GM21381 (cell line): ENCODE data around the gene GLIS2.

Experiments used
- ATAC-seq: cut with Tn5 transposase; IDR thresholded peaks from one replicate; pipeline ENCODE4 v1.9.1; 2021; ENCODE audit warnings: mild to moderate bottlenecking, moderate library complexity; ENCODE audit not compliant: unreplicated experiment

GLIS2 gene

DNA sequence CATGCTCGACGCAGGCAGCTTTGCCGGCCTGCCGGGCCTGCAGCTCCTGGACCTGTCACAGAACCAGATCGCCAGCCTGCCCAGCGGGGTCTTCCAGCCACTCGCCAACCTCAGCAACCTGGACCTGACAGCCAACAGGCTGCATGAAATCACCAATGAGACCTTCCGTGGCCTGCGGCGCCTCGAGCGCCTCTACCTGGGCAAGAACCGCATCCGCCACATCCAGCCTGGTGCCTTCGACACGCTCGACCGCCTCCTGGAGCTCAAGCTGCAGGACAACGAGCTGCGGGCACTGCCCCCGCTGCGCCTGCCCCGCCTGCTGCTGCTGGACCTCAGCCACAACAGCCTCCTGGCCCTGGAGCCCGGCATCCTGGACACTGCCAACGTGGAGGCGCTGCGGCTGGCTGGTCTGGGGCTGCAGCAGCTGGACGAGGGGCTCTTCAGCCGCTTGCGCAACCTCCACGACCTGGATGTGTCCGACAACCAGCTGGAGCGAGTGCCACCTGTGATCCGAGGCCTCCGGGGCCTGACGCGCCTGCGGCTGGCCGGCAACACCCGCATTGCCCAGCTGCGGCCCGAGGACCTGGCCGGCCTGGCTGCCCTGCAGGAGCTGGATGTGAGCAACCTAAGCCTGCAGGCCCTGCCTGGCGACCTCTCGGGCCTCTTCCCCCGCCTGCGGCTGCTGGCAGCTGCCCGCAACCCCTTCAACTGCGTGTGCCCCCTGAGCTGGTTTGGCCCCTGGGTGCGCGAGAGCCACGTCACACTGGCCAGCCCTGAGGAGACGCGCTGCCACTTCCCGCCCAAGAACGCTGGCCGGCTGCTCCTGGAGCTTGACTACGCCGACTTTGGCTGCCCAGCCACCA is 65.4 kb downstream of the GLIS2 start:
- ATAC-seq: no peak

- no peak for ATAC-seq
Measured at GRCh38 chr16:4381935-4382794, 66.3 kb downstream of the GLIS2 start.

DNA sequence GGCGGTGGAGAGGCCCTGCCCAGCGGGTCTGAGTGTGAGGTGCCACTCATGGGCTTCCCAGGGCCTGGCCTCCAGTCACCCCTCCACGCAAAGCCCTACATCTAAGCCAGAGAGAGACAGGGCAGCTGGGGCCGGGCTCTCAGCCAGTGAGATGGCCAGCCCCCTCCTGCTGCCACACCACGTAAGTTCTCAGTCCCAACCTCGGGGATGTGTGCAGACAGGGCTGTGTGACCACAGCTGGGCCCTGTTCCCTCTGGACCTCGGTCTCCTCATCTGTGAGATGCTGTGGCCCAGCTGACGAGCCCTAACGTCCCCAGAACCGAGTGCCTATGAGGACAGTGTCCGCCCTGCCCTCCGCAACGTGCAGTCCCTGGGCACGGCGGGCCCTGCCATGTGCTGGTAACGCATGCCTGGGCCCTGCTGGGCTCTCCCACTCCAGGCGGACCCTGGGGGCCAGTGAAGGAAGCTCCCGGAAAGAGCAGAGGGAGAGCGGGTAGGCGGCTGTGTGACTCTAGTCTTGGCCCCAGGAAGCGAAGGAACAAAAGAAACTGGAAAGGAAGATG is 67.0 kb downstream of the GLIS2 start:
- ATAC-seq: no peak

GRCh38 chr16:4383591-4384444 is 68.0 kb downstream of the GLIS2 start:
- no peak for ATAC-seq

DNA sequence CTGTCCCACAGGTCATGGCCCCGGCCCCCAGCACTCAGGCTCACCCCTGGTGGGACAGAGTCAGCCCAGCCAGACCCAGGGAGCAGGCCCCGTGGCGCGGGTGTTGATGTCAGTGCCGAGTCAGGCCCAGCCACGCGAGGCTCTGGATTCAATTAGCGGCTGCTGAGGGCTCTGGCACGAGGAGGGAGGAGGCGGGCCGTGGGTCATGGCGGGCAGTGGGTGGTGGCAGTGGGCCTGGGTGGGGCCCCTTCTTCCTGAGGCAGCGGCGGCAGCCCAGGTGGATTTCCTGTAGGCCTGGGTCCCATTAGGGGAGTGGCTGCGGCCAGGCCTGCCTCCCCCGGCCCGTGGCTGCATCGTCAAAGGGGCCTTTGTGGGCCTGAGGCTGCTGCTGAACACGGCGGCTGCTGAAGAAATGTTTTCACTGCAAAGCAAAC is 68.7 kb downstream of the GLIS2 start:
- no peak for ATAC-seq

DNA sequence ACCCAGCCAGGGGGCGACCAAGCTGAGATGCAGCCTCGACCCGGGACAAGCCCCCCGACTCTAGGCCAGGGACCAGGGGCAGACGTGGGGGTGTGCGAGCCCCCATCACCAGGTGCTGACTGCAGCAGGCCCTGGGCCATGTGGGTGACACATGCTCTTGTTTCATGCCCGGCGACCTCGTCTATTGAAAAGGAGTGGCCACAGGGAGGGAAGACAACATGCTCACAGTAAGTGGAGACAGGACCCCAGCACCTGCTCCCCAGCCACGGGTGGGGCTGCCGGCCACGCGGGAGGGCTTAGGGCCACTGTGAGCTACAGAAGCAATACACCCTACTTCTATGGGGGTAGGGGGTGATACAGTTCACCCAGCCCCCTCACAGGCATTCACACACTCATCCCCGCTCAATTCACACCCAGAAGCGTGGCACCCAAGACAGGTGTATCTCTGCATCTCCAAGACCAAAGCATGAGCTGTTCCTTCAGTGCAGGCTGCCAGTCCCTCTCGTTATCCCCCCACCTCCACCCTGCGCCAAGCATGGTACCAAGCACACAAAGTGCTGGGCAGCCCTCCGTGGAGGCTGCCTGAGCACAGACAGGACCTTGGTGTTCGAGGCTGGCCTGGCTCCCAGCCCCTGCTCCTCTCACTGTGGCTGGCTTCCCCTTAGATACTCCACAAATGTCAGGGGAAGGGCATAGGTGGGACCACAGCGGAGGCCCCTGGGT is 69.4 kb downstream of the GLIS2 start:
- ATAC-seq: no peak

DNA sequence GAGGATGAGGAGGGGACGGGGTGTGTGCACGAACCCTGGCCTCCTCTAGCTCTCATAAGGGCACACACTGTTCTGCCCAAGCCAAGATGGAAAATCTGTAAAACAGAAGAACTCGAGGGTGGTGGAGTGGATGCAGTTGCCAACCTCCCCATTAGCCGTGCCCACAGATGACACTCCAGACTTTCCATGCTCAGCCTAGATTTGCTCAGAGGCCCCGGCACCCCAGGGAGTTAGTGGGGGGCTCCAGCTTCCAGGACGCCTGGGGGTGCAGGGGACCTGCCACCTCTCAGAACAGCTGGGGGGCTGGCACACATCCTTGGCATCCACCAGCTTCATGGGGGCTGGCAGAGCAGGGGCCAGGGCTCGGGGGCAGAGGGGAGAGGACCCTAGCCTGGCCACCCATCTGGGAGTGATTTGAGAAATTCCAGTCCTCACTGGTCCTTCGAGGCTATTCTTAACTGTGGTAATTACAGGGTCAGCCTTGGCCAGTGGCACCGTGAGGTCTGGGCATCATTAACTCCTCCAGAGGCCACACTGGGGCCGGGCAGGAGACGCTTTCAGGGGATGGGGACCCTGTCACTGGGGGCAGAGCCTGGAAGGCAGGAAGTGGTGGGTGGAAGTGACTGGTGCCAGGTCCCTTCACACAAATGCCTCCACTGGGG is 70.1 kb downstream of the GLIS2 start:
- ATAC-seq: no peak

DNA sequence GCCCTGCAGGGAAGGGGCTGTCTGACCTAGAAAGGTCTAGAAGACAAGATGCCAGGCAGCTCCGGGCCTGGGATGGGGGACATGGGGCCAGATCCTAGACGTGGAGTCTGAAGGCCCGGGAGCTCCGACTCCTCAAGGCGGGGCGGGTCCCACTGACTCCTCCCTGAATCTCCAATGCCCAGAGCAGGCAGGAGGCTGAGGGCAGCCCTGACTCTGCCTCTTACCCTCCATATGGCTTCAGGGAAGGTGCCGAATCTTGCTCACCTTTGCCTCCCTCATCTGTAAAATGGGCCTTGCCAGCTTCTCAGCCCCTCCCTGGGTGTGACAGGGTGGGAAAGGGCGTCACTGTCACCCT is 70.6 kb downstream of the GLIS2 start:
- ATAC-seq: no peak

GRCh38 chr16:4386951-4387565 is 71.2 kb downstream of the GLIS2 start:
- ATAC-seq: no peak

DNA sequence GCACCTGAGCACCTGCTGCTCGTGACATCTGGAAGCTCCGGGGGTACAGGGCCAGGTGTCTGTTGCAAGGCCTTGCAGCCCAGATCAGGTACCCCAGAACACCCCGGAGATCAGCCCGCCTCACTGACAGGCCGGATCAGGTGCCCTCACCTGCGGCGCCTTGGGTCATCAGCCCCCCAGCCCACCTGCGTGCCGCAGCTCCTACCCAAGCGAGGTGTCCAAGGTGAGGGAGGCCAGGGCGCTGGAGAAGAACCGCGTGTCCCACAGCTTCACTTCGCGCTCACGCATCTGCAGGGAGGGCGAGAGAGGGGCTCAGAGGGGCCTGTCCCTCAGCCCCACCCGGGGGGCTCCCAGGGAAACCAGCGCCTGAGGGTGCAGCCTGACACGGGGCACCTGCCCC is 71.9 kb downstream of the GLIS2 start:
- ATAC-seq: no peak

- no peak for ATAC-seq
Measured at GRCh38 chr16:4388271-4389021, 72.6 kb downstream of the GLIS2 start.
